Measurements from ENCODE around the gene XRCC4. TPM values are rescaled to one million over a fixed set of nuclear protein-coding genes. Genes with fewer than 3 reads are reported as not detected.

The XRCC4 gene
- total RNA-seq, 1 donor from 2014 or later = 8.2 TPM

DNA sequence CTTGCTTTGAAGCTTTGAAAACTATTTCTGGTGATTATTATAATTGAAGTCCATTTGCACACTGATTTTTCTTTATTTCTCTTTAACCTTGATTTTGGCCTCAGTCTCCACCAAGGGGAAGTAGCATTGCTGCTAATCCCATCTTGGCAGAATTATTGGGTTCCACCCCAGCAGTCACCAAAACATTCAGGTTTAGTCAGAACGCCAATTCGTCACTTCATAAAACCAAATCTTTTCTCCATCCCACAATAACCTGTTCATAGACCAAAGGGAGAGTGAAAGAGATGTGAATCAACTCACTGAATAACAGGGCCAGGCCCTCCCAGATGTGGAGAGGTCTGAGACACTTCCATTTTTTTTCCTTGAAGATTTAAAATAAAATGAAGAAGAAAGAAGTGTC, 299.1 kb downstream of the XRCC4 start:
- DNase-seq (ENCODE audit: low read depth, low spot score) = no peak
- TF ChIP-seq, protein P1, sequence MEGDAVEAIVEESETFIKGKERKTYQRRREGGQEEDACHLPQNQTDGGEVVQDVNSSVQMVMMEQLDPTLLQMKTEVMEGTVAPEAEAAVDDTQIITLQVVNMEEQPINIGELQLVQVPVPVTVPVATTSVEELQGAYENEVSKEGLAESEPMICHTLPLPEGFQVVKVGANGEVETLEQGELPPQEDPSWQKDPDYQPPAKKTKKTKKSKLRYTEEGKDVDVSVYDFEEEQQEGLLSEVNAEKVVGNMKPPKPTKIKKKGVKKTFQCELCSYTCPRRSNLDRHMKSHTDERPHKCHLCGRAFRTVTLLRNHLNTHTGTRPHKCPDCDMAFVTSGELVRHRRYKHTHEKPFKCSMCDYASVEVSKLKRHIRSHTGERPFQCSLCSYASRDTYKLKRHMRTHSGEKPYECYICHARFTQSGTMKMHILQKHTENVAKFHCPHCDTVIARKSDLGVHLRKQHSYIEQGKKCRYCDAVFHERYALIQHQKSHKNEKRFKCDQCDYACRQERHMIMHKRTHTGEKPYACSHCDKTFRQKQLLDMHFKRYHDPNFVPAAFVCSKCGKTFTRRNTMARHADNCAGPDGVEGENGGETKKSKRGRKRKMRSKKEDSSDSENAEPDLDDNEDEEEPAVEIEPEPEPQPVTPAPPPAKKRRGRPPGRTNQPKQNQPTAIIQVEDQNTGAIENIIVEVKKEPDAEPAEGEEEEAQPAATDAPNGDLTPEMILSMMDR (conservative IDR thresholded peaks at IDR 0.05) = no peak
- Mint-ChIP-seq H3K27me3 (ENCODE audit: low read depth) (no peaks in the 10 kb centered on the region), H3K9me3 (no peaks in the 10 kb centered on the region), H3K36me3 (ENCODE audit: low read depth) (no peaks in the 10 kb centered on the region), H3K27ac (ENCODE audit: unreplicated experiment) (no peak overlapping the region), H3K4me1 (peaks cover 10% of the 10 kb centered on the region), H3K4me3 (no peak overlapping the region)

DNA sequence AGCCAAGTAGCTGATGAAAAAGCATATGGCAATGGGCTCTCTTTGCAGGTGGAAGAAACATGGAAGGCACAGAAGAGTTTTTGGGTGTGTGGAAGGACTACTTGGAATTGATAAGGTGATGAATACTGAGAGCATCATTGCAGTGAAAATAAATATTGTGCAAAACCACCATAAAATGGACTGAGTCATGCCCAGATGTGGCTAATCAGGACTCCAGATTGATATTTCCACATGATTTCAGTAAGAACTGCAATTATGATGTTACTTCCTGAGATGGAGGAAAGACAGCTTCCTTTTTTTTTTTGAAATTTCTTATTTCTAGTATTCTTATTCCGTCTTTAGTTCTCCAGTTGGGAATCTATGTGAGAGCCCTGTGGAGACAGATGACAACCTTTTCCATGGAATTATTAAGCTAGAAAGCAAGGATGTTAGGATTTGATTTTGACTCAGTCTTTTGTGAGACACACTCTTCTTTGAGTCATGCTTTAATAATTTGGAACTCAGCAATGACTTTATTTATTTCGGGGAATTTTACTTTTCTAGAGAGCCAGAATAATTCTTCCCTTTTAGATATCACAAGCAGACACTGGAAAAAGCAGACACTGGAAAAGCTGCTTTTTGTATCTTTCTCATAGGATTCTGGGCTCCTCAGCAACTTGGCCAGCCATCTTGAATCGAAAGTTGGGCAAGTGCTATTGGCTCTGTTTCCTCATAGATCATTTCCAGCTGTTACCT, 300.0 kb downstream of the XRCC4 start:
- H3K36me3 Mint-ChIP-seq (ENCODE audit: low read depth) = no peaks in the 10 kb centered on the region
- H3K27ac Mint-ChIP-seq (ENCODE audit: unreplicated experiment) = no peak overlapping the region
- no peaks in the 10 kb centered on the region for H3K27me3 Mint-ChIP-seq (ENCODE audit: low read depth)
- peaks cover 7% of the 10 kb centered on the region for H3K4me1 Mint-ChIP-seq
- DNase-seq (ENCODE audit: low read depth, low spot score) = no peak
- H3K4me3 Mint-ChIP-seq = no peak overlapping the region
- TF ChIP-seq, protein P1 (conservative IDR thresholded peaks at IDR 0.05) = no peak
- peaks cover 2% of the 10 kb centered on the region for H3K9me3 Mint-ChIP-seq

DNA sequence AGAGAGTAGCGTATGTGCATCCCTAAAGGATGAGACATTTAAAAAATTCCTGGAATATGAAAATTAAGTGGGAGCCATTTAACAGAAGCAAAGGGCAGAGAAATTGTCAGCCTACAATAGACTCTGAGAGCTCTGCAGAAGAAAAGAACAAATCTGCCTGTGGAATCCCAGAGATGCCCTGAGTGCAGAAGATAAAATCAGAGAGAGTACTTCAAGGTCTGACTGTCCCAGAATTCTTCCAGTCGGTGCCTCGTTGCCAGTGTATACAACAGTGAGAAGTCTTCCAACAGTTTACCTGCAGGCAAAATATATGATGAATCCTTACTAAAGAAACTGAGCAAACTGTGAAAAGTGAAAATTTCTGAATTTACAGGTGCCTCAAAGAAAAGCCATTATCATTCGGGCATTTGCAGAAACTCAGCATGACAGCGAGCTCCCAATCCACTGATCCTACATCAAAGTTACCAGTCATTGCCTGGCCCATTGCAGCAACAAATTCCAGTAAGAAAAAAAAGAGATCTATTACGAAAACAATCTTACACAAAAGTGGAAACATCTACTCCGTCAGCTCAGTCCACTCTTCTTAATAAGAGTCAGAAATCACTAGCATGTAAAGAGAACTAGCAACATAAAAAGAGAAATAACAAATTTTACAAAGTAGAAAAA, 301.4 kb downstream of the XRCC4 start:
- Mint-ChIP-seq H3K27ac (ENCODE audit: unreplicated experiment) (no peak overlapping the region), H3K27me3 (ENCODE audit: low read depth) (no peaks in the 10 kb centered on the region), H3K9me3 (peaks cover 3% of the 10 kb centered on the region), H3K4me3 (no peak overlapping the region), H3K36me3 (ENCODE audit: low read depth) (peaks cover 2% of the 10 kb centered on the region), H3K4me1 (no peaks in the 10 kb centered on the region)
- no peak for DNase-seq (ENCODE audit: low read depth, low spot score)
- TF ChIP-seq, protein P1 (conservative IDR thresholded peaks at IDR 0.05) = no peak

GRCh38 chr5:83385812-83386211, 308.5 kb downstream of the XRCC4 start:
- Mint-ChIP-seq H3K36me3 (ENCODE audit: low read depth) (peaks cover 2% of the 10 kb centered on the region), H3K27ac (ENCODE audit: unreplicated experiment) (no peak overlapping the region), H3K27me3 (ENCODE audit: low read depth) (no peaks in the 10 kb centered on the region), H3K4me1 (no peaks in the 10 kb centered on the region), H3K4me3 (no peak overlapping the region), H3K9me3 (peaks cover 3% of the 10 kb centered on the region)
- TF ChIP-seq, protein P1 (conservative IDR thresholded peaks at IDR 0.05) = peak; percentile 37
- no peak for DNase-seq (ENCODE audit: low read depth, low spot score)

GRCh38 chr5:83387041-83387440, 309.7 kb downstream of the XRCC4 start:
- TF ChIP-seq, protein P1 (conservative IDR thresholded peaks at IDR 0.05) = no peak
- H3K27ac Mint-ChIP-seq (ENCODE audit: unreplicated experiment) = no peak overlapping the region
- H3K4me1 Mint-ChIP-seq = no peaks in the 10 kb centered on the region
- peaks cover 2% of the 10 kb centered on the region for H3K36me3 Mint-ChIP-seq (ENCODE audit: low read depth)
- DNase-seq (ENCODE audit: low read depth, low spot score) = no peak
- H3K4me3 Mint-ChIP-seq = no peak overlapping the region
- H3K9me3 Mint-ChIP-seq = peaks cover 3% of the 10 kb centered on the region
- H3K27me3 Mint-ChIP-seq (ENCODE audit: low read depth) = no peaks in the 10 kb centered on the region

Data from neural crest cell (in vitro differentiated cells).